HPDE6-E6E7 (cell line): ENCODE data around the gene SMCR8.
"Not testable (repeated sequence)": the region's sequence is repeated elsewhere in the genome, so short reads cannot be mapped to it uniquely, and the experiment has no call there.

ENCODE experiments used
- DNase-seq: peaks from one replicate; pipeline ENCODE4 v3.0.0; 2011; ENCODE audit warnings: missing footprints; ENCODE audit errors: extremely low spot score

Gene SMCR8, protein sequence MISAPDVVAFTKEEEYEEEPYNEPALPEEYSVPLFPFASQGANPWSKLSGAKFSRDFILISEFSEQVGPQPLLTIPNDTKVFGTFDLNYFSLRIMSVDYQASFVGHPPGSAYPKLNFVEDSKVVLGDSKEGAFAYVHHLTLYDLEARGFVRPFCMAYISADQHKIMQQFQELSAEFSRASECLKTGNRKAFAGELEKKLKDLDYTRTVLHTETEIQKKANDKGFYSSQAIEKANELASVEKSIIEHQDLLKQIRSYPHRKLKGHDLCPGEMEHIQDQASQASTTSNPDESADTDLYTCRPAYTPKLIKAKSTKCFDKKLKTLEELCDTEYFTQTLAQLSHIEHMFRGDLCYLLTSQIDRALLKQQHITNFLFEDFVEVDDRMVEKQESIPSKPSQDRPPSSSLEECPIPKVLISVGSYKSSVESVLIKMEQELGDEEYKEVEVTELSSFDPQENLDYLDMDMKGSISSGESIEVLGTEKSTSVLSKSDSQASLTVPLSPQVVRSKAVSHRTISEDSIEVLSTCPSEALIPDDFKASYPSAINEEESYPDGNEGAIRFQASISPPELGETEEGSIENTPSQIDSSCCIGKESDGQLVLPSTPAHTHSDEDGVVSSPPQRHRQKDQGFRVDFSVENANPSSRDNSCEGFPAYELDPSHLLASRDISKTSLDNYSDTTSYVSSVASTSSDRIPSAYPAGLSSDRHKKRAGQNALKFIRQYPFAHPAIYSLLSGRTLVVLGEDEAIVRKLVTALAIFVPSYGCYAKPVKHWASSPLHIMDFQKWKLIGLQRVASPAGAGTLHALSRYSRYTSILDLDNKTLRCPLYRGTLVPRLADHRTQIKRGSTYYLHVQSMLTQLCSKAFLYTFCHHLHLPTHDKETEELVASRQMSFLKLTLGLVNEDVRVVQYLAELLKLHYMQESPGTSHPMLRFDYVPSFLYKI

DNA sequence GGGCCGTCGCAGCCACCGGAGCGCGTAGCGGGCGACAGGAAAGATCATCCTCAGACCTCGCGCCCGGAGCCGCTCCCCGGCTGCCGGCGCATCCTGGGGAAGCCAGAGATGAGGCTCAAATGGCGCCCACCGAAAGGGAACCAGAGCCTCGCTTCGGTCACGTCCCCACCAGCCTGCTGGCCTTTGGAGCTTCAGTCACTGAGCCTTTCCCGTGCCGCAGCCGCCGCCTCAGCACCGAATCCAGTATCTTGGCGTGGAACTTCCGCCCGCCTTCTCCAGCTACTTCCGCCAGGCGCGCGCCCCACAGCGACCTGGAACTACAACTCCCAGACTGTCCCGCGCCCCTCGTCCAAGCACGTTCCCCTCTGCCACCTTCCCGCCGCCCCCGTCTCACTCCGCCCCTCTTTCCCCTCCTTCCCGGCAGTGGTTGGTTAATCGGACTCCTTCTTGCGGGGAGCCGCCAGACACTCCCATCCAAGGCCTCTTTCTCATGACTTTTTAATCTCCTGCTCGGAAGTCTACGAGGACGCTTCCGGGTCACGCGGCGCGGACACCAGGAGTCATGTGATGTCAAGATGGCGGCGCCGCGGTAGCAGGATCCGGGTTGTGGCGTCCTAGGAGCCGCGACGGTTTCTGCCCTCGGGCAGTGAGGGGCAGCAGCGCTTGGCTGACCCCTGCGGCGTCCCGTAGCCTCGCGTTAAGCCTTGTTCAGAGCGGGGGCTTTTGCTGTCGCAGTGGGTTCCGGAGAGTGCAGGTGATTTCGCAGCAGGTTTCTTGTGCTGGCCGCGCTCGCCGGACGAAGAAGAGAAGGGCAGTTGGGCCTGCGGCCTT is at the start of gene SMCR8, which contains the start of gene TOP3A:
Gene SMCR8 (plus strand): TSS at position 563 of the 831 bp plus-strand sequence. CDS start 497 bp downstream, outside the sequence.
Gene TOP3A (minus strand): TSS at position 264 of the 831 bp plus-strand sequence. CDS start 216 bp downstream, at position 48.
- DNase-seq, result peak; percentile 96

DNA sequence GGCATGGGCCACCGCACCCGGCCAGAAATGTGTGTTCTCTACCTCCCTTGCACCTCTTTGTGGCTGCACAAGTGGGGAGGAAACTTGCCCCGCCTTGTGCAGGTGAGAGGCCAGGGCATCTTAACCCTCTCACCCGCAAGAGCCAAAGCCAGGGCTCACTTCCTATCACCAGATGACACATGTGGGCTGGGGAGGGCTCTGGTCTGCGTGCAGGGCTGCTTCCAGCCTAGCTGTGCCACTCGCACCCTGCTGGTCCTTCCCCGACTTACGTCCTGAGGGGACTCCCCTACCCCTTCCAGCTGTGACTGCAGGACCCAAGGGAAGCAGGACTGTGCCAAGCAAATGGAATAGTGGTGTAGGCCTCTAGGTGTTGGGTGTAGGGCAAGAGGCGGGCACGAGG is 47.7 kb upstream of the SMCR8 start:
- DNase-seq, result no peak

DNA sequence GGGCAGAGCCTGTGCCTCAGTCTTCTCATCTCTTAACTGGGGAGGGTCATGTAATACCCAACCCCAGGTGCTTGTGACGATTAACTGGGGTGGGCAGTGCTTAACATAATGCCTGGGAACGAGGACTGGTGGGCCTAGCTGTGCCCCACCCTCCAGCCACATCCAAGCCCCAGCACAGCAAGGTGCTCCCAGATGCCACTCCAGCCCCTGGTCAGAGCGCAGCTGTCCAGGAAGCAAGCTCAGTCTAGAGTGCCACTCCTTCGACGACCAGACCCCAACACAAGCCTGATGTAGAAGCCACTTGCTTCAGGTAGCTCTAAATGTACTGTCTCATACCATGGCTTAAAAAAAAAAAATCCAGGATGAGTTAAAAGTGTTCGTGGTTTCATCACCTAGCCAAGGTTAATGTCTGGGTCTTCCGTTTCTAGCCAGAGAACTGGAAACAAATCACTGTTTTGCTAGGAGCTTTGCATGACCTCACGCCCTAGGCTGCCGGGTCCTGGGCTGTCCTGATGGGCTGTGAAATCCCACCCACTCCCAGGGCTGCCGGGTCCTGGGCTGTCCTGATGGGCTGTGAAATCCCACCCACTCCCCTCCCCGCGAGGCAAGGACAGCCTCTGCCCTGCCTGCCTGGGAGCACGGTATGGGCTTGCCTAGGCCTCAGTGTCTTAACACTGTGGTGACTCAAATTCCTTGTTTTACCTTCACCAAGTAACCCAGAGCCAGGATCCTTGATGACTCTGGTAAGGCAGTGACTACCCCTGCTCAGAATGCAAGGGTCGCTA is 47.0 kb upstream of the SMCR8 start:
- DNase-seq, result no peak

DNA sequence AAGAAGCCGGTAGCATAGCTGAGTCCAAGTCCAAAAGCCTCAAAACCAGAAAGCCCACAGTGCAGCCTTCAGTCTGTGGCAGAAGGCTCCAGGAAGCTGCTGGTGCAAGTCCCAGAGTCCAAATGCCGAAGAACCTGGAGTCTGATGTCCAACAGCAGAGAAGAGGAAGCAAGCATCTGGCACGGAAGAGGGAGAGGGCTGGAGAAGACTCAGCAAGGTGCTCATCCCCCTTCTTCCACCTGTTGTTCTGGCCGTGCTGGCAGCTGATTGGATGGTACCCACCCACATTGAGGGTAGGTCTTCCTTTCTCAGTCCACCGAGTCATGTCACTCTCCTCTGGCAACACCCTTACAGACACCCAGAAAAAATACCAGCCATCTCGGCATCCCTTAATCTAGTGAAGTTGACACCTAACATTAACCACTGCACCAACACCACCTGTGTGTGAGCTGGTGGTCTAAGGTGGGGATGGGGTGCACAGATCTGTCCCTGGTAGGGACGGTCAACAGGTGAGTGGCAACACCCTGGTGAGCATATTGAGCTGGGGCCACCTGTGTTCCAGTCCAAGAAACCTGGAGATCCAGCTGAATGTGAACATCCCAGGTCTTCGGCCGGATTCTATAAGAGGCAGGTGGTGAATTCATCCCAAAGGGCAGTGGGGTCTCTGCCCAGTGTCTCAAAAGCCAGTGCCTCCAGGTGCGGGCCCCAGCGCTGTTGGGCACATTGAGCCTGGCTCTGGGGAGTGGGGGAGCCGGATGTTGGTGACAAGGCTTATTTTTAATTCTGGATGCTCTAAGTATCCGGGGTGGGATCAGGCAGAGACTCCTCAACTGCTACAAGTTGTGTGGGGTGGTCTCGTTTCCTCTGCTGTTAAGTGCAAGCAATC is 44.8 kb upstream of the SMCR8 start:
- no peak for DNase-seq

DNA sequence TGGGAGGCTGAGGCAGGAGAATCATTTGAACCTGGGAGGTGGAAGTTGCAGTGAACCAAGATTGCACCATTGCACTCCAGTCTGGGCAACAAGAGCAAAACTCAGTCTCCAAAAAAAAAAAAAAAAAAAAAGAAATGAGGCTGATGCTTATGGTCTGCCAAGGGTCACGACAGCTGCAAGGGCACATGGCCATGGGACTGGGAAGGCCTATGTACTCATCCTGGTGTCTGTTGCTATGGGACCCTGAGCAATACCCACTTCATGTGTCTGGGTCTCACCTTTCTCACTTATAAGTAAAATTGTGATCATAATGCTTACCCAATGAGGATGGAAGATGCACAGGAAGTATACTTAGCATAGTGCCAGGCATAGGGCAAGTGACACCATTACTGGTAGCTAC is 38.0 kb upstream of the SMCR8 start:
- no peak for DNase-seq

DNA sequence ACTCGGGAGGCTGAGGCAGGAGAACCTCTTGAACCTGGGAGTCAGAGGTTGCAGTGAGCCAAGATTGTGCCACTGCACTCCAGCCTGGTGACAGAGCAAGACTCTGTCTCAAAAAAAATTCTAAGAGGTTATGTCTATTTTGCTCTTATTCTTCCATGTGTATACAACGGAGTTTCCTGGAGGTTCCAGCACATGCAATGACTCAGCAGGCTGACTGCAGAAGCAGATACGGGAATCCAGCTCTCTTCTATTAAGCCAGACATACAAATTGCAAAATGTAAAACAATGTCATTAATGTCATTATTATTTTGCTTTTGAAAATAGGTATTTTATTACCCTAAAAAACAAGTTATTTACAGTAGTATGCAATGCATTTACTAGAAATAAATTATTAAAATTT is 36.2 kb upstream of the SMCR8 start:
- DNase-seq, result no peak

DNA sequence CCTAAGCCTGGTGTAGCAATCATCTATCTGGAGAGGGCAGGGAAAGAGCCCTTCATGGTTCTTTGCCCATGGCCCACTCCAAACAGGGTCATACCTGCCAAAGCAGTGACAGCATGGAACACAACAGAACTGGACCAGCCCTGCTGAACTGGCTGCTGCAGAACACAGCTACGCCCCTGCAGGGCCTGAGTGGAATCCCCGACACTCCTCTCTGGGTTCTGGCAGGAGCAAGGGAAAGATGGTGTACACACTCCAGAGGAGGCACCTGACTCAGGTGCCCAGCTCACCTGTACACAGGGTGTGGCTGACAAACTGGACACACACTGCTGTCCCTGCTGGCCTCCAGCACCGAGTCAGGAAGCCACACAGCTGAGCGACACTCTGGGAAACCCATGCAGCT is 34.8 kb upstream of the SMCR8 start:
- no peak for DNase-seq

DNA sequence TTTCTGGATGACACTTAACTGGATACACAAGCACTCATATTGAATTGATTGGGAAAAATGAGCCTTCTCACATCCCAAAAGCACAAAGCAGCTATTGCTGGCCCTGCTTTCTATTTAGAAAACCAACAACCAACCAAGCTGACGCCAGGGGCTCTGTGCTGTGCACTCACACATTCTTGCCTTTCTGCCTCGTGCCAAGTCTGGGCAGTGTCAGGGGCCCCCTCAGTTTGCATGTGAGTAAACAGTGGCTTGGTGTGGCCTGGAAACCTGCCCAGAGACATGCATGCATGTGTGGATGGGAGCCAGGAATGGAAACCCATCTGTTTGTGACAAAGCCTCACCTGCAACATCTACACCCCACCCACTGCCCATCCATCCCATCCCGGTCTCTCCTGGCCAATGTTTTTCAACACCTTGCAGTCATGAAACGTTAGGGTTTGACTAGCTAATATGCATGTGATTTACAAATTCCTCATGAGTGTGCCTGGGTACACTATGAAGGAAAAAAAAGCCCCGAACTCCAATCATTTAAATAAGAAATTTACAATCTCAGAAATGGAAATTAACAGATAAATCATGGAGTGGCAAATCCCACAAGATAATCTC is 34.2 kb upstream of the SMCR8 start:
- DNase-seq, result no peak

DNA sequence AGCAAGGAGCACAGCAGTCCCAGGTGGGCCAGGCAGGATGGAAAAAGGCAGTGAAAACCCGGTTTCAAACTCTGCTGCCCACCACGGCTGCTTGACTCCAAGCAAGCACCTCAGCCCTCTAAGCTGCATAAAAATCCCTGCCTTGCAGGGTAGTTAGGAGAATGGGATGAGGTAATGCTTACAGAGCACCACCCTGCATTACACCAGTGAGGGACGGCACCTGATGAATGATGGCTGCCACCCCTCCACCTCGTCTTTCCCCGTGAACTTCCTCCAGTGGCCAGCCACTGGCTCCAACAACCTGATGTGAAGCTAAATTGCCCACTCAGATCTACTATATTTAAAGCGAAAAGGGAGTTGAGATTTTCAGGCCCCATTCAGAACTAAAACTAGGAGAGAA is 33.3 kb upstream of the SMCR8 start:
- DNase-seq, result no peak

DNA sequence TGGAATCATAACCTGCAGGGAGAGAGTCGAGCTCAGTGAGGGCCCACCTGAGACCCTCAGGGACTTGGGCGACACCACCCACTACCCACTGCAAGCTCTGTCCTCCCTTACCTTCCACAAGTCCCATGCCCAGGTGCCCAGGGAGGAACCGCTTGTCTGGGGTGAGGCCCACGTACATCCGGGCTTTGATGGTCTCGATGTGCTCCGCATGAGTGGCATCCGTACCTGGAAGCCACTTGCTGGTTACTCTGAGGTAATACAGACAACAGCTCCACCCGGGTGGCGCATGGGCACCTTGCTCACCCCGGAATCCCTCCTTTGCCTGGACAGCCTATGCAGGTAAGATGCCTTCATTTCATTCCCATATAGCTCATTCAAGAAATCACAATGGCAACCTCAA is 29.8 kb upstream of the SMCR8 start:
- no peak for DNase-seq

DNA sequence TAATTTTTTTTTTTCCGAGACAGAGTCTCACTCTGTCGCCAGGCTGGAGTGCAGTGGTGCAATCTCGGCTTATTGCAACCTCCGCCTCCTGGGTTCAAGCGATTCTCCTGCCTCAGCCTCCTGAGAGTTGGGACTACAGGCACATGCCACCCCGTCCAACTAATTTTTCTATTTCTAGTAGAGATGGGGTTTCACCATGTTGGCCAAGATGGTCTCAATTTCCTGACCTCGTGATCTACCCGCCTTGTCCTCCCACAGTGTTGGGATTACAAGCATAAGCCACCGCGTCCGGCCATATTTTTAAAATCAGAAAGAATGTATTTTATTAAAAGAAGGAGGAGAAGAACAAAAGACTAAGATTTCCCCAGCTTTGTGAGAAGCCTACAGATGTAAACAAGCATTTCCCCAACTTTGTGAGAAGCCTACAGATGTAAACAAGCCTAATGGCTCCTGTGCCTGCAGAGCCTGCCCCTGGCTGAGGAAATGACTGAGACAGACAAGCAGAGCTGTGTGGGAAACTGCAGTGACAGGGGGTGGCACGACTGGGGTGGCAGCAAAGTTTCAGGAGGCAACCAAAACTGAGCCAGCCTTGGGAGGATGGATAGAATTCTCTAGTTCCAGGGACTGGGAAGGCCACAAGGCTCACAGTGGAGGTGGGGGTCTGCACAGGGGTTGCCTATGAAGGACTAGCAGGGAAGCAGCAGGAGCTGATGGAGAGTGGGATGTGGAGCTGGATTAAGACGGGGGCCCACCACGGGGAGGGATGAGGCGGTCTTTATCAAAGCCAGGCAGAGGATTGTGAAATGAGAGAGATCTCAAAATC is 23.2 kb upstream of the SMCR8 start:
- DNase-seq, result no peak

DNA sequence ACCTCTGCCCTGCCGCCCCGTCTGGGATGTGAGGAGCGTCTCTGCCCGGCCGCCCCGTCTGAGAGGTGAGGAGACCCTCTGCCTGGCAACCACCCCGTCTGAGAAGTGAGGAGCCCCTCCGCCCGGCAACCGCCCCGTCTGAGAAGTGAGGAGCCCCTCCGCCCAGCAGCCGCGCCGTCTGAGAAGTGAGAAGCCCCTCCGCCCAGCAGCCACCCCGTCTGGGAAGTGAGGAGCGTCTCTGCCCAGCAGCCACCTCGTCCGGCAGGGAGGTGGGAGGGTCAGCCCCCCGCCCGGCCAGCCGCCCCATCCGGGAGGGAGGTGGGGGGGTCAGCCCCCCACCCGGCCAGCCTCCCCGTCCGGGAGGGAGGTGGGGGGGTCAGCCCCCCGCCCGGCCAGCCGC is 17.0 kb upstream of the SMCR8 start:
- not testable (repeated sequence) for DNase-seq

DNA sequence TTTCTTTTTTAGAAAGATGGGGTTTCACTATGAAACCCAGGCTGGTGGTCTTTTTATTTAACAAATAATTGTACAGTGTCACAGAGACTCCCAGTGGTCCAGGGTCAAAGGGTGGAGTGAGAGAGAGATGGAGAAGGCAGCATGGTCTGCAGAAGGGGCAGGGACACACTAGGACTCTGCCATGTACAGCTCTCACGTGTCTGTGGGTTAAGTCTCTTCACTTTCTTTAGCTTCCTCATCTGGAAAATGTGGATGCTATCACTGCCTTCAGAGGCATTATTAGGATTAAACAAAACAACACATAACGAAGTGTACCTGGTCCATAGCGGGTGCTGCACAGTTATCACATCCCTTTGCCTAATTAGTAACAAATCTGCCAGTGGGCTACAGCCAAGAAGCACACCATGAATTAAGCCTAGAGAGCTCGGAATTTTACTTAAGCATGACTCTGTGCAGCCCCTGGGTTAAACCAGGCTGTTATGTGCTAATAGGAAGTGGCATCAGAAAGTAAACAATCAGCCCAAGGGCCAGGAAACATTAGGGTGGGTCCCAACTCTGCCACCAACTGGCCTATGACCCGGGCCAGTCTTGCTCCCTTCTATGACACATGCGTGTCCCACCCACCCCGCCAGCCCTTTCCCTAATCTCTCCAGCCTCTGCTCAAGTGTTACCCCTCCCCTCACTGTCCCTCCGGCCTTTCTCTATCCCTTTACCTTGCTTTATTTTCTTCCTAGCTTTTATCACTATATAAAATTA is 14.2 kb upstream of the SMCR8 start:
- DNase-seq, result no peak

DNA sequence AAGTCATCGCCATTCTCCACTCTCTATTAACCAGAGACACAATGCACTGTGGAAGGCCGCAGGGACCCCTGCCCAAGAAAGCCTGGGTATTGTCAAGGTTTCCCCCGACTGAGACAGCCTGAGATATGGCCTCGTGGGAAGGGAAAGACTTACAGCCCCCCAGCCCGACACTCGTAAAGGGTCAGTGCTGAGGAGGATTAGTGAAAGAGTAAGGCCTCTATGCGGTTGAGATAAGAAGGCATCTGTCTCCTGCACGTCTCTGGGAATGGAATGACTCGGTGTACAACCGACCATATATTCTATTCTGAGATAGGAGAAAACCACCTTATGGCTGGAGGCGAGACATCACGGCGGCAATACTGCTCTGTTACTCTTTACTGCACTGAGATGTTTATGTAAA is 11.9 kb upstream of the SMCR8 start:
- DNase-seq, result not testable (repeated sequence)

DNA sequence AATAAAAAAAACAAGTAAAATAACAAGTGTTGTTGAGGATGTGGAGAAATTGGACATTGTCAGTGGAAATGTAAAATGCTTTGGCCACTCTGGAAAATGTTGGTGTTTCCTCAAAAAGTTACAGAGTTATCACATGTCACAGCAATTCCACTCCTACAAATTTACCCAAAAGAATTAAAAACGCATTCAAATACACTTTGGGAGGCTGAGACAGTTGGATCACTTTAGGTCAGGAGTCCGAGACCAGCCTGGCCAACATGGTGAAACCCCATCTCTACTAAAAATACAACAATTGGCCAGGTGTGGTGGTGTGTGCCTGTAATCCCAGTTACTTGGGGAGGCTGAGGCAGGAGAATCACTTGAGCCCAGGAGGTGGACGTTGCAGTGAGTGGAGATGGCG is 5.9 kb upstream of the SMCR8 start:
- no peak for DNase-seq

DNA sequence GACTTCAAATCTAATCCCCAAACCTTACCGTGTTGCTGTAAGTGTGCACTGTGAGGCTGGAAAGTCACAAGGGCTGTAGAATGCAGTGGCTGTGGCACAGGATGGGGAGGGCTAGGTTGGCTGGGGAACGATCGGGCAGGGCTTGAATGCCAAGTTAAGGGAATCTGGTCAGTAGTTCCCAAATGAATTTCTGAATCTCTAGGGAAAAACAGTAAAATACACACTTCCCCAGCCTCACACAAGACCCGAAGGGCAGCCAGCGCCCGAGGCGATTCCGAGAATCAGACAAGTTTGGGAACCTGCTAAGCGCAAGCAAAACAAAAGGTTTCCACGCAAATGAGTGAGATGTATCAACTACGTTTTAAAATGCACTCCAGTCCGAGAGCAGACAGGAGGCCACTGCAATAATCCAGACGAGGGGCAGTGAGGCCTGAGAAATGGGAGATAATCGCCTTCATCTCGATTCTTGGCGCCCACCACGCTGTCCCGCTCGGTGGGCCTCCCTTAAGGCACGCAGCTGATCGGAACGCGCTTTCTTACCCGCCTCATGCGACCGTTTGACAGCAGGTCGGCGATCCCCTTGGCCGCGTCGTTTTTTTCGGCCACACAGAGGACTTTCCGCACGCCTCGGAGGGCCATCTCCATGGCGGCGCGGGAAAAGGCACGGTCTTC is 898 bp upstream of the SMCR8 start:
- DNase-seq, result no peak

DNA sequence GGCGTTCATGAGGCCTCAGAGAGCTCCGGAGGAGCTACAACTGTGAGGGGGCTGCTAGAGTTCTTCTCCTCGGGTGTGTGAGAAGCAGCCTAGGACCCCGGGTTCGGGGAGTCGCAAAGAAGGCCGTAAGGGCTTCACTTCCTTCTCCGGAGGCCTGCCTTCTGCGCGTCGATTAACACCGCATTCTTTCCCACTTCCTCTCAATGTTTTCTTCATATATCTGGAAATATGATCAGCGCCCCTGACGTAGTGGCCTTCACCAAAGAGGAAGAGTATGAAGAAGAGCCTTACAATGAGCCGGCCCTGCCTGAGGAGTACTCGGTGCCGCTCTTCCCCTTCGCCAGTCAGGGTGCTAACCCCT is 449 bp downstream of the SMCR8 start:
- DNase-seq, result no peak
